T-helper 2 cell (primary cell): ENCODE measurements around the gene CCDC34.
"Not testable (repeated sequence)": the region's sequence is repeated elsewhere in the genome, so short reads cannot be mapped to it uniquely, and the experiment has no call there.

Source experiments
- DNase-seq, 5 experiments: peaks; one replicate each; pipeline versions ENCODE4 v3.0.0 to v3.0.0-alpha.2; 2012 to 2022

CCDC34 gene

GRCh38 chr11:27361649-27362431 lies 1.2 kb downstream of the CCDC34 start:
- no peak for DNase-seq

- no peak for DNase-seq
Observed at GRCh38 chr11:27358296-27358695, 4.7 kb downstream of the CCDC34 start.

GRCh38 chr11:27357250-27357649 lies 5.8 kb downstream of the CCDC34 start:
- DNase-seq = no peak

DNA sequence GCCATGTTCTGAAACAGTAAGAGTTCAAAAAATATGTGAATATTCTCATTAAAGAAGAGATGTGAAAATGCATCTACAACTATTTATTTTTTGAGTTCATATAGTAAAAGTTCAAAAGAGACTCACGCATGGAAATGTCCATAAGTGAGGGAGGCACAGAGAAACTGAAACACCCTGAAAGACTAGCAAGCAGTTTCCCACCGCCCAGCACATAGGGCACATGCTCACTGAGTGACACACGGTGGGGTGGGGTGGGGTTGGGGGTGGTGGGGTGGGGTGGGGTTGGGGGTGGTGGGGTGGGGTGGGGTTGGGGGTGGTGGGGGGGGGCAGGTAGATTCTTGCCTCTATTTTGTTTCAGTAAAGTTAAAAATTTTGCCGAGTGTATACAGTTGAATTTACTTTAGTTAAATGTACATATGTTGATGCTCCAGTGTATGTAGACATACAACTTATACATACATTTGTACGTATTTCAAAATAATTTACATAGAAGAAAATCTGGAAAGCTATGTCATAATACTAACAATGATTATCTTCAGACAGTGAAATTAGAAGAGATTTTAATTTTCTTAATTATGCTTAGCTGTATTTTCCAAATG lies 6.3 kb downstream of the CCDC34 start:
- DNase-seq = no peak

DNA sequence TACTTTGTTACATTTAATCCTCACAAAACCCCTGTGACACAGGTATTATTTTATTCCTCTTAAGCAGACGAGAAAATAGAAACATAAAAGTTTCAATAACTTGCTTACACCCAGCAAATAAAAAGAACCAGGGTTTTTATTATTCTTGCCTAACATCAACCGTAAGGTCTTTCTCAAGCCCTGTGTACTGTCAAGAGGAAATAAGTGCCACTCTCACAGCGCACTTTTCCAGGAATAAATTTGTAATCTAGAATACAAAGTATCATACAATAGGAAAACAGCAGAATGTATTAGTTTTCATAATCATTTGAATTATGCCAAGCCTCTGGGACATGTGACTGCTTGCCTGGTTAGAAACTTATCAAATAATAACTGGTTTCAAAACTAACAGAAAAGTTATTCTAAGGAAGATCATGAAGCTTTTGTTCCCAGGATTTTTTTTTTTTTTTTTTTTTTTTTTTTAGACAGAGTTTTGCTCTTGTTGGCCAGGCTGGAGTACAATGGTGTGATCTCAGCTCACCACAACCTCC lies 7.4 kb downstream of the CCDC34 start:
- no peak for DNase-seq

GRCh38 chr11:27354359-27354965 lies 8.6 kb downstream of the CCDC34 start:
- DNase-seq = no peak

DNA sequence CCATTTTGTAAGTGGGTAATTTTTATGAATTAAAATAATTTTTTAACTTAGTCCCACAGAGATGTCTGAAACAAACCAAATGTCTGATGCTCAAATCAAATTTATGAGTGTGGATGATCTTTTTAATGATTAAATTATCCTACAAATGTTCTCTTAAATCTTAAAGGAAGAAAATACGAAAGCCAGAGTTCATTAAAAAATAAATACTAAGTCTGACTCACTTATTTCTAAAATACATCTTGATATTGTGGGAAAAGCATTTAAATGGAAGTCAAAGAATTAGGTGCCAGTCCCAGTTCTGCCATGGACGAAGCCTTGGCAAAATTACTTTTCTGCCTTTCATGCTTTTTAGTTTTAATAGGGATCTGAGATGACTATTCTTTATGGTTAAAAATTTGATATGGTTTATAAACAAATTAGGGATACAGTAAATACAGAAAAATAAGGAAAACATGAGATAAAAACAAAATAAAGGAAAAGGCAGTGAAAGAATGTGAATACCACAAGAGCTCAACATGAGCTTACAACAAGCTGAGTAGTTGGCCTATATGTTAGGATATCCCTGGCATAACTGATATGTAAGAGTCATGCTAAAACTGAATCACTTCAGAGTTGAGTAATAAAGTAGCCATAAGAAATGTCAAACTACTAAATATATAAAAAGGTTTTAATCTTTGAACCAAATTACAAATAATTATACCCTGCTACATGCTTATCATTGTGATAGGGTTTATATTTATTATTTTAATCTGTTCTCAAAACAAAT lies 9.2 kb downstream of the CCDC34 start:
- no peak for DNase-seq

GRCh38 chr11:27352781-27353180 lies 10.2 kb downstream of the CCDC34 start:
- no peak for DNase-seq

GRCh38 chr11:27350511-27350910 lies 12.5 kb downstream of the CCDC34 start:
- DNase-seq = no peak

GRCh38 chr11:27349919-27350318 lies 13.1 kb downstream of the CCDC34 start:
- DNase-seq = no peak

DNA sequence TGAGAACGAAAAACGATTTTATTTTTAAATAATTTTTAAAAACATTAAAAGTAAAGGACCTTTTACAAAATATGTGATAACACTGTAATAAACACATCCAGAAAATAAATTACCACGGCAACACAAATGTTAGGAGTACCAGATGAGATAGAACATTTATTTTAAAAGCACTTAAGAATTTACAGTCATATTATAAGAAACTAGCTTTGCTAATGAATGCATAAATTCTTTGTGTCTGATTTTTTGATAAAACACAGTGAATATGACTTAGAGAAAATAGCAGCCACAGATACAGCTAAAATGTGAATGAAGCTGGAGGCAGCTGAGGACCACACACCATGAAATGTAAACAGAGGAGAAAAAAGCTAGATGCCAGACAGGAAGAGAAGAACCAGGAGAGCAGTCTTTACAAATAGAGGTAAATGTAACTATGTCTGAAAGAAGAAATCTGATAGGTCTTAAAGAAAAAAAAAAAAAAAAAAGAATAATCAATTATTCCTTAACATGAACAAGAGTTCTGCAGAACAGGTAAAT lies 14.6 kb downstream of the CCDC34 start:
- no peak for DNase-seq

GRCh38 chr11:27347359-27348339 lies 15.4 kb downstream of the CCDC34 start:
- DNase-seq = no peak

DNA sequence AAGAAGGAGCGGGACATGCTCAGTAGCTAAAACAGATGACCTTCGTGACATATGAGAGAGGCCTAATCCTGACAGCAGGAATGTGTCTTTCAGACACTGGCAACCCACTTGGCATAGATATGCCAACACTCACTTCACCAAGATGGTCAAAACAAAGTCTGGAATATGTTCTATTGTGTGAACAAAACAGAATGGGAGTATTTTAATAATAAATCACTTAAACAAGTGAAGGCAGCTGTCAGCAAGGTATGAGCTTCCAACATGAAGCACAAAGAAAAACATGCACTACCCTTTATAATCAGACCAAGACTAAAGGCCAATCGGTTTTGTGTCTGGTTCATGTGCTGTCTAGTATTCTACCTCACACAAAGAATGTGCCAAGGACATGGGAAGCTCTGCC lies 23.1 kb downstream of the CCDC34 start:
- DNase-seq = no peak

DNA sequence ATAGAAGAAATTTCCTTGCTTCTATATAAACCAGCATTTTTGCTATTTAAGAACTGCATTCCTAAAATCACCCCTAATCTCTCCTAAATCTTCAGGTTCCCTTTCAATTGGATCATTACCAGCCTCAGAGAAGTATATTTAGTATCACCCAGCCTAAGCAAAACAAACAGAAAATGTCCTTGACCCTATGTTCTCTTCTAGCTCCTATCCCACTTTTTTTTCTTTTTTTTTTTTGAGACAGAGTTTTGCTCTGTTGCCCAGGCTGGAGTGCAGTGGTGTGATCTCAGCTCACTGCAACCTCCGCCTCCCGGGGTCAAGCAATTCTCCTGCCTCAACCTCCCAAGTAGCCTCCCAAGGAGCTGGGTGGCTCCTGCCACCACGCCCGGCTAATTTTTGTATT lies 28.3 kb downstream of the CCDC34 start:
- not testable (repeated sequence) for DNase-seq

DNA sequence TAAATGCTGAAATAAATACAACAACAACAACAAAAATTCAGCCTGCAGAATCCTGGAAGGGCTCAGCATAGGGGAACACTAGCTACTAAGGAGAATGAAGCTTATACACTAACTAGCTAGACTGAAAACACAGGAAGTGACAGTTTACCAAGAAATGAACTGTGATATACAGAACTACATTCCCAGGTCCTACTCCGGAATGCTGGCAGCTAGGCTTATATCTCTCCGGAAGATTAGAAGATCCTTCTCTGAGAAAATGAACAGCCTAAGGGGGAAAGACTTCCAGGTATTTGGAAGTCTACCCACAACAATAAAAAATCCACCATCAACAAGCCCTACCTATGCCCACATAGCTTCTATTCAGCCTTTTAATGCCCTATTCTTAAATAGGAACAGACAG lies 31.0 kb downstream of the CCDC34 start:
- DNase-seq = no peak

DNA sequence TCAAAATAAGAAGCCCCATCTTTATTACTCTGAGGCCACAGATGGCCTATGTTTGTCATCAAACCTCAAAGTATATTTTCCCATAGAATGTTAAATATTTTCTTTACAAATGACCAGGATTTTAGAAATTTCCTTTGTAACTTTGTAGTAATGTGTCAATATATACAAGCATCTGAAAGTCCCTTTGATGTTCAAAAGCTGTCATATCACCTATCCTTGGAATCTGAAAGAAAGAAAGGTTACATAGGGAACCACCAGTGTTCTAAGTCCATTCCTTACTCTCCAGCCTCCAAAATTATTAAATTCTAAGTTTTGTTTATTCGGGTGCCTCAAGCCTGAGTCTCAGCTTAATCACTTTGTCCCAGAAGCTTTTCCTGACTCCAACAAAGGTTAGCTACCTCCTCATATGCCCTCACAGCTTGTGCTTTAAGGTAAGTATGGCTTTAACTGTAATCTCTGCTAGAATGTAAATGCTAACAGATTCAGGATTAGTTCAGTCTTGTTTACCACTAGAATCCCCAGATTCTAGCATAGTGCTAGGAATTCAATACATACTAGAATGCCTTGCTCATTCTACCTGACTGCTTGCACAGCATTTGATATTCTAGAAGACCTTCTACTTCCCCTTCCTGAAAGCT lies 32.3 kb downstream of the CCDC34 start:
- DNase-seq = no peak

DNA sequence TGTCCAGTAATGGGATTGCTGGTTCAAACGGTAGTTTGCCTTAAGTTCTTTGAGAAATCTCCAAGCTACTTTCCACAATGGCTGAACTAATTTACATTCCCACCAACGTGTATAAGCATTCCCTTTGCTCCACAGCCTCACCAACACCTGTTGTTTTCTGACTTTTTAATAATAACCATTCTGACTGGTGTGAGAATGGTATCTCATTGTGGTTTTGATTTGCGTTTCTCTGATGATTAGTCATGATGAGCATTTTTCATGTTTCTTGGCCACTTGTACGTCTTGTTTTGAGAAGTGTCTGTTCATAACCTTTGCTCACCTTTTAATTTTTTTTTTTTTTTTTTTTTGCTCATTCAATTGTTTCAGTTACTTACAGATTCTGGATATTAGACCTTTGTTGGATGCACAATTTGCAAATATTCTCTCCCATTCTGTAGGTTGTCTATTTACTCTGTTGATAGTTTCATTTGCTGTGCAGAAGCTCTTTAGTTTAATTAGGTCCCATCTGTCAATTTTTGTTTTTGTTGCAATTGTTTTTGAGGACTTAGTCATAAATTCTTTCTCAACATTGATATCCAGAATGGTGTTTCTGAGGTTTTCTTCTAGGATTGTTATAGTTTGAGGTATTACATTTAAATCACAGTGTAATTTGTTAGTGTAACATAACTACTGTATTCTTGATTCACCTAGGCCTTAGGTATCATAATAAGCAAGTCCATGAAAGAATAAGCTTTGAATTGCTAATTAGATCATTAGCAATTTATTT lies 33.0 kb downstream of the CCDC34 start:
- peak in 1 of 5 experiments; percentile 9 for DNase-seq

GRCh38 chr11:27328614-27329013 lies 34.4 kb downstream of the CCDC34 start:
- DNase-seq = no peak

DNA sequence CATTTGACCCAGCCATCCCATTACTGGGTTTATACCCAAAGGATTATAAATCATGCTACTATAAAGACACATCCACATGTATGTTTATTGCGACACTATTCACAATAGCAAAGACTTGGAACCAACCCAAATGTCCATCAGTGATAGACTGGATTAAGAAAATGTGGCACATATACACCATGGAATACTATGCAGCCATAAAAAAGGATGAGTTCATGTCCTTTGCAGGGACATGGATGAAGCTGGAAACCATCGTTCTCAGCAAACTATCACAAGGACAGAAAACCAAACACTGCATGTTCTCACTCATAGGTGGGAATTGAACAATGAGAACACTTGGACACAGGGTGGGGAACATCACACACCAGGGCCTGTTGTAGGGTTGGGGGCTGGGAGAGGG lies 36.0 kb downstream of the CCDC34 start:
- not testable (repeated sequence) for DNase-seq

DNA sequence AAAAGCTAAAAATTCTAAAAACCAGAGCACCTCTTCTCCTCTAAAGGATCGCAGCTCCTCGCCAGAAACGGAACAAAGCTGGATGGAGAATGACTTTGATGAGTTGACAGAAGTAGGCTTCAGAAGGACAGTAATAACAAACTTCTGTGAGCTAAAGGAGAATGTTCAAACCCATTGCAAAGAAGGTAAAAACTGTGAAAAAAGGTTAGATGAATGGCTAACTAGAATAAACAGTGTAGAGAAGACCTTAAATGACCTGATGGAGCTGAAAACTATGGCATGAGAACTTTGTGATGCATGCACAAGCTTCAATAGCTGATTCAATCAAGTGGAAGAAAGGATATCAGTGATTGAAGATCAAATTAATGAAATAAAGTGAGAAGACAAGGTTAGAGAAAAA lies 40.8 kb downstream of the CCDC34 start:
- not testable (repeated sequence) for DNase-seq
